Esophagus muscularis mucosa (tissue), 4 donors: ENCODE data around the gene SPIRE1. TPM values are rescaled to one million over a fixed set of nuclear protein-coding genes. Genes with fewer than 3 reads are reported as not detected.

ENCODE experiments used
- DNase-seq: peaks from one replicate; pipeline ENCODE4 v3.0.0-alpha.2; 2017; ENCODE audit errors: extremely low spot score
- H3K27ac ChIP-seq, 4 donors: fragments of 200-600 bp; sonication (generic); replicated peaks in 1 of 4; 1 replicate in 3 of 4; 2 replicates in 1 of 4; pipeline ENCODE4 v1.5.1; 2016 to 2019; ENCODE audit warnings: mild to moderate bottlenecking in 1 of 4
- H3K27me3 ChIP-seq, 4 donors: fragments of 200-600 bp; sonication (generic); one replicate each; pipeline versions ENCODE4 v1.5.1 to v1.6.0; 2016 to 2019
- H3K36me3 ChIP-seq, 4 donors: fragments of 200-600 bp; sonication (generic); one replicate each; pipeline ENCODE4 v1.5.1; 2016 to 2019
- H3K4me1 ChIP-seq, 4 donors: fragments of 200-600 bp; sonication (generic); one replicate each; pipeline ENCODE4 v1.5.1; 2016 to 2019
- H3K4me3 ChIP-seq, 4 donors: fragments of 200-600 bp; sonication (generic); 1 replicate in 2 of 4; 2 replicates in 2 of 4; pipeline ENCODE4 v1.5.1; 2016 to 2019; ENCODE audit warnings: mild to moderate bottlenecking in 4 of 4, moderate library complexity in 1 of 4
- H3K9me3 ChIP-seq, 4 donors: fragments of 200-600 bp; sonication (generic); 1 replicate in 3 of 4; 2 replicates in 1 of 4; pipeline ENCODE4 v1.5.1; 2016 to 2019
- CTCF ChIP-seq, 3 experiments: fragments of 200-600 bp in 2 of 3; fragments of 450-650 bp in 1 of 3; sonication (generic) in 2 of 3; IDR thresholded peaks; one replicate each; pipeline ENCODE4 v1.5.1; 2017 to 2019; ENCODE audit warnings: antibody characterized with exemption in 3 of 3, mild to moderate bottlenecking in 2 of 3, moderate library complexity in 1 of 3
- EP300 ChIP-seq: sonication (generic); formaldehyde crosslinking; IDR thresholded peaks from one replicate; pipeline ENCODE4 v1.6.1; 2017; ENCODE audit warnings: antibody characterized with exemption
- POLR2A ChIP-seq: fragments of 450-650 bp; IDR thresholded peaks from one replicate; pipeline ENCODE4 v1.6.1; 2017; ENCODE audit warnings: antibody characterized with exemption, moderate library complexity, mild to moderate bottlenecking, low read depth
- POLR2AphosphoS5 ChIP-seq, 2 donors: sonication (generic); formaldehyde crosslinking; IDR thresholded peaks; one replicate each; pipeline ENCODE4 v1.6.1; 2017; ENCODE audit warnings: antibody characterized with exemption in 2 of 2
- WGBS: methylation state at CpG from one replicate; pipeline ENCODE4 v1.1.5; 2018; 5-methylcytosine and 5-hydroxymethylcytosine counted together
- intact Hi-C: fragments of 100-400 bp; cut with DNase I; formaldehyde crosslinking; loops from one replicate; pipeline ENCODE4 v1.15.1; 2023
- total RNA-seq, 4 donors: library from RNA; depleted of rRNA; stranded (reverse); fragments of >200 nt; gene quantifications; one replicate each; pipeline versions ENCODE4 v1.1.0 to v1.2.1, GENCODE V29; 2016

Gene SPIRE1
- total RNA-seq, 4 donors from 2014 or later: 33.2 to 48.3 (median 40.2) TPM

- H3K27me3 ChIP-seq: no peaks in the 10 kb centered on the region
- no peak for DNase-seq
- WGBS: 93% methylated on average over 8 of the region's 8 CpGs
- peaks cover 8 to 72% (median 56%) of the 10 kb centered on the region in 4 donors for H3K36me3 ChIP-seq
- no peak for TF ChIP-seq POLR2A
- no peak for TF ChIP-seq POLR2AphosphoS5 (IDR thresholded peaks at IDR 0.05)
- no peak for TF ChIP-seq CTCF (IDR thresholded peaks at IDR 0.05)
- no peak for TF ChIP-seq EP300
- no peak overlapping the region for H3K27ac ChIP-seq
- intact Hi-C loops: no loop called here
- H3K9me3 ChIP-seq: no peaks in the 10 kb centered on the region
- H3K4me3 ChIP-seq: no peak overlapping the region
- H3K4me1 ChIP-seq: no peaks in the 10 kb centered on the region
These were observed 227.5 kb downstream of the SPIRE1 start for GRCh38 chr18:12430137-12430990.

GRCh38 chr18:12429556-12429955, 228.4 kb downstream of the SPIRE1 start:
- Histone ChIP-seq H3K4me1 (no peaks in the 10 kb centered on the region), H3K9me3 (no peaks in the 10 kb centered on the region), H3K27me3 (no peaks in the 10 kb centered on the region), H3K4me3 (no peak overlapping the region), H3K36me3 (peaks cover 8 to 68% (median 55%) of the 10 kb centered on the region in 4 donors), H3K27ac (no peak overlapping the region)
- DNase-seq: no peak
- TF ChIP-seq POLR2A (no peak), EP300 (no peak), CTCF (IDR thresholded peaks at IDR 0.05) (no peak), POLR2AphosphoS5 (IDR thresholded peaks at IDR 0.05) (no peak)
- 90% methylated on average over 14 of the region's 16 CpGs for WGBS
- intact Hi-C loops: no loop called here

GRCh38 chr18:12428923-12429322, 229.0 kb downstream of the SPIRE1 start:
- TF ChIP-seq CTCF (IDR thresholded peaks at IDR 0.05) (no peak), EP300 (no peak), POLR2AphosphoS5 (IDR thresholded peaks at IDR 0.05) (no peak), POLR2A (no peak)
- H3K36me3 ChIP-seq: peaks cover 8 to 62% (median 50%) of the 10 kb centered on the region in 4 donors
- WGBS: 85% methylated on average over 12 of the region's 12 CpGs
- no peaks in the 10 kb centered on the region for H3K9me3 ChIP-seq
- no peaks in the 10 kb centered on the region for H3K27me3 ChIP-seq
- no peaks in the 10 kb centered on the region for H3K4me1 ChIP-seq
- intact Hi-C loops: no loop called here
- no peak overlapping the region for H3K4me3 ChIP-seq
- H3K27ac ChIP-seq: no peak overlapping the region
- no peak for DNase-seq

GRCh38 chr18:12426924-12427323, 231.0 kb downstream of the SPIRE1 start:
- no peaks in the 10 kb centered on the region for H3K4me1 ChIP-seq
- H3K27me3 ChIP-seq: no peaks in the 10 kb centered on the region
- no peak for TF ChIP-seq CTCF (IDR thresholded peaks at IDR 0.05)
- no peak for TF ChIP-seq POLR2AphosphoS5 (IDR thresholded peaks at IDR 0.05)
- no peak for TF ChIP-seq EP300
- no peak for TF ChIP-seq POLR2A
- no peaks in the 10 kb centered on the region for H3K9me3 ChIP-seq
- DNase-seq: no peak
- intact Hi-C loops: no loop called here
- no peak overlapping the region for H3K4me3 ChIP-seq
- no peak overlapping the region for H3K27ac ChIP-seq
- 93% methylated on average over 3 of the region's 3 CpGs for WGBS
- peaks cover under 1 to 46% (median 35%) of the 10 kb centered on the region in 4 donors for H3K36me3 ChIP-seq
